ENCODE results near the gene SHISA6.

Gene SHISA6

DNA sequence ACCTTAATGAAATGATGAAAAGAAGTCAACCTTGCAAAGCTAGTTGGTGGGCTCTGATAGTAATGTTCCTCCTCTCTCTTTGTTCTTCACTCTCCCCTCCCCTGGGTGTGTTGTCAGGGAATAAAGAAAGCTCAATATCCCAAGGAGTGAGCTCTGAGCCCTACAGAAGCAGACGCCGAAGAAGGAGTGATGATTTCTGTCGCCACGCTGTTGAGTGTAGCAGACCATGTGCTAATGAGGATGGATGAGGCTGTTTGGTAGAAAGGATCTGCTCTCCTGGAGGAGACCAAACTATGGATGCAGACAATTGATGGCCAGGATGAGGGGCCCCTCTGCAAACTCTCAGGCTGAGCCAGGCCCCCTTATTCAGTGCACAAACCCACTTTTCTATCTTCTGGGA is 217.3 kb downstream of the SHISA6 start:
- no peak for DNase-seq (ENCODE audit: low read depth in 3 of 3)

DNA sequence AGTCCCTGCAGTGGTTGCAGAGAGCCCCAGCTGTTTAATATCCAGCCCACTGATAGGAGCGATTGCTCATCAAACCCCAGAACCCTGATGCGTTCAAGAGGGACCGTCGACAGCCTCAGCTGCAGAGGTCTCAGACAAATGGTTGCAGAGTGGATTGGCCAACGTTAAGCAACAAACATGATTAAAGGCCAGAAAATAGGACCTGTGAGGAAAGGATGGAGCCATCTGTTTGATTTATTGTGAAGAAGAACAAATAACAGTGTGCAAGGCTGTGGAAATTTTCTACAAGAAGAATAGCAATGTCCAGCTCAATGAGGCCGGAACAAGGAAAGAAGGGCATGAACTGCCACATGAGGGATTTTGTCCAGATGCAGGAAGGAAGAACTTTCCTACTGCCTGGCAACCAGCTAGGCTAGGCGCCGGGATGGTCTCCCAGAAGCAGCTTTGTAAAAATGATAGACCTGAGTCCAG is 218.9 kb downstream of the SHISA6 start:
- no peak for DNase-seq (ENCODE audit: low read depth in 3 of 3)

DNA sequence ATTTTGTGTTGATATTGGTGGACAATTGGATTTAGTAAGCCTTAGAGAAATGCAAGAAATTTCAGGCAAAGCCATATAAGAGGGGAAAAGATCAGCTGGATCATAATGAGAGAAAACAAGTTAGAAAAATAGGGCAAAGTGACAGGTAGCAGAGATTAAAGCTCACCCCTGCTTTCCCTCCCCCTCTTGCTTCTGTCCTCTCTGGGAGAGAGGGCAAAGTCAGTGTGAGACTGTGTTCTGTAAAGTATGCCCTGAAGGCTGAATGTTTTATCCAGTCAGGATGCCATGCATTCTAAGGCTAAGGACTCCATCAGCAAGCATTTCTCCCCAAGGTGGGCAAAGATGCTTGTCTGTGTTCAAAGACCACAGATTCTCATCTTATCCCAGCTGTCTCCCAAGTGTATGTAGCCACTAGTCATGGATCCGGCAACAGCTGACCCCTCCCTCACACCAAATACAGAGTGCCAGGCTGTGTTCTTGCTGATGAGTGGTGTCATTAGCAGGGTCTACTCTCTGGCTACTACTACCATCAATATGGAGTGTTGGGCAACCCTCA is 221.1 kb downstream of the SHISA6 start:
- DNase-seq (ENCODE audit: low read depth in 3 of 3), result no peak

DNA sequence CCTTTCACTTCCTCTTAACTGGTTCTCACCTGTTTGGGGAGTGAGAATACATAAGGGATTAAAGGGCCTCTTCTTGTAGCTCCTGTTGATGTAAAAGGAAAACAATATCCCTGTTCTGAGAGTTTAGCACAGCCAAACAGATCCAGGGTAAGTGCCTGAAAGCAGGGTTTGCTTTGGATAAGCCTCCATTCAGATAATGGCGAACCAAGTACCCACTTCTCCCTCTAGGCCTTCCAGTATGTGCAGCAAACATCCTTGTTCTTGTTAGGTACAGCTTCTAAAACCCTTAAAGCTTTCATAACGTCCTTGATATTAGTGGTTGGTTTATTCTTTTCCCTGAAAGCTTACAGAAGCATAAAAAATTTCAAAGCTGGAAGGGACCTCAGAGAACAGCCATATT is 226.6 kb downstream of the SHISA6 start:
- DNase-seq (ENCODE audit: low read depth in 3 of 3), result no peak

DNA sequence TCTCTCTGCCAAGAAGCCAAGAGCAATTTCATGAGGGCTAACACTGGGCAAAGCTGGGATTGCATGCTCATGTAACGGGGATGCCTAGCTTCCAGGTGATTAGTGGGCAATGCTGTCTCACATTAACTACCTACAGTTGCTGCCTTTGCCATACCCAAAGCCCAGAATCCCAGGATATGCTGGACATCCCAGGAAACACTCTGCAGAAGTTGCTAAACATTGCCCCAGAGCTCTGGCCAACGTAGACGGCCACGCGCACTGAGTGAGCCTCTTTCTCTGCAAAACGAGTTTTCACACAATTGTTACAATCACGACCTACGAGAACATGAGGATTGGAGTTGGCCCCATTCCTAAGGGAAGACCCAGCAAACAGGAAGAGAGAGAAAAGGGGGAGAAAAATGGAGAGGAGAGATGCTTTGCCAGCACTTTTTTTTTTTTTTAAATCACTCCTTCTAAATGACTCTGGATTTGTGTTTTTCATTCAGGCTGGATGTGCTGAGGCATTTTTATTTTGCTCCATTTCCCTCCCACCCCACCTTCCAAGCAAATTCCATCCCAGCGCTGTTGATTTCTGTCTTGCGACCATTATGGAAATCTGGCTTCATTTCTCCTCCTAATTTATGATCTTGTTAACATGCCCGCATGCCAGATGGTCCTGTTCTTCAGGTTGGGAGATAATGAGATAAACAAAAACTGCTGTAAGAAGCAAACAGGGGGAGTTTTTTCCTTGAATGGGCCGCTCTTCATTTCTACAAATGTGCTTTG is 244.5 kb downstream of the SHISA6 start:
- DNase-seq (ENCODE audit: low read depth in 3 of 3), result no peak

DNA sequence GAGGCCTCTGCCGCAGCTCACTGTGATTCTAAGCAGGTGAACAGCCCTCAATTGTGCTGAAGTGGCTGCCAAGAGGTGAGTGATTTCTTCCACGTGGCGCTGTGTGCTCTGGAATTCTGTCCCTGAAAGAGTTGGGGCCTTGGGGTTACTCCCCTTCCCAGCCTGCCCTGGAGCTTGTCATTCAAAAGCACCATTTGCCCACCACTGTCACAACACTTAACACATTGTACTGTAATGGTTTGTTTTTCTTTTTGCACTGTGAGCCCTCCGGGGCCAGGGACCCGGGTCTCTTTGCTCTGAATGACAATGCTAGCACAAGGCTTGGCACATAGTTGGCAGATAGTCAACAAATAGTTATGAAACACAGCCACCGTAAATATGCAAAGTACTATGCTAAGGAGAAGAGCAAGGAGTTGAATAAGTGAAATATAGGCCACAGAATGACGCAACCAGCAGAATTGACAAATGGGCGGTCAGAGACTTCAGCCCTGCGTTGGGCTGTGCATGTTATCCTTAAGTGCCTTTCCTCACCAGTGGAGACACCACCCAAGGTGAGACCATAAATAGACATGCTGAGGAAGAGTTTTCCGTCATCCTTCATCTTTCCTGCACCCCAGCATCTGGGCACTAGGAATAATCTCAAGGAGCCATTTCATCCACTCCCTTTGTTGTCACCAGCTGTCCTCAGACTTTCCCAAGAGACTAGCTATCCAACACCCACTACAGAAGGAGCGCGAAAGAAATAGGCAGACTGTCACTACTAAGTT is 245.3 kb downstream of the SHISA6 start:
- no peak for DNase-seq (ENCODE audit: low read depth in 3 of 3)

DNA sequence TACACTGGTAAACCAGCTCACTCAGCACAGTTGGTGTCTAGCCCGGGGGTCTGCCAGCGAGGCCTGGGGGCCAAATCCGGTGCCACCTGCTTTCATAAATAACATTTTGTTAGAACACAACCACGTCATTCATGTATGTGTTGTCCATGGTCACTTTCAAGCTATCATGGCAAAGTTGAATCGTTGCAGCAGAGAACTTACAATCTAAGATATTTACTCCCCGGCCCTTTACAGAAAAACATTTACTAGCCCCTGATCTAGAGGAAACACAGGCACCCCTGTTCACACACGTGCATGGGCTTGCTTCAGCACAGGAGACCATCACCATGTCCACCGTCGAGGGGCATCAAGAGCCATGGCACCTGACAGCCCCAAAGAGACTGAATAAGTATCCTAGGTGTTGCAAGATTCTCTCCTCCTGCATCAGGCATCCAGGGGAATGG is 245.9 kb downstream of the SHISA6 start:
- DNase-seq (ENCODE audit: low read depth in 3 of 3), result no peak

DNA sequence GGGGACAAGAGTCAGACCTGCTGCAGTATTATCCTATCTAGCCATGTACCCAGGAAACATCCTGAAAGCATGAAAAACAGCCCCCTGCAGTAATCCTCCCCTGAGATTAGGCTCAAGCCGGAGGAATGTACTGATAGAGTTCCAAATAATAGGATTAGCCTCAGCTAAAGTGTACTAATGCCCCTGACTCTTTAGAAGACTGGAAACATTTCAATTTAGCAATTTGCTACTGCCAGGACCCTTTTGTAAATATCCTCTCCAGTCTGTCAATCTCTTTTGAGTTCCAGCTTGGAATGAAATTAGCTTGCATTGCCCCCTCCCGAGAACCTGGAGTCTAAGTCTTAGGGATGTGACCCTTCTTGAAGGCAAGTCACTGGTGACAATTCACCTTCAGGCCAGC is 246.5 kb downstream of the SHISA6 start:
- DNase-seq (ENCODE audit: low read depth in 3 of 3), result no peak

DNA sequence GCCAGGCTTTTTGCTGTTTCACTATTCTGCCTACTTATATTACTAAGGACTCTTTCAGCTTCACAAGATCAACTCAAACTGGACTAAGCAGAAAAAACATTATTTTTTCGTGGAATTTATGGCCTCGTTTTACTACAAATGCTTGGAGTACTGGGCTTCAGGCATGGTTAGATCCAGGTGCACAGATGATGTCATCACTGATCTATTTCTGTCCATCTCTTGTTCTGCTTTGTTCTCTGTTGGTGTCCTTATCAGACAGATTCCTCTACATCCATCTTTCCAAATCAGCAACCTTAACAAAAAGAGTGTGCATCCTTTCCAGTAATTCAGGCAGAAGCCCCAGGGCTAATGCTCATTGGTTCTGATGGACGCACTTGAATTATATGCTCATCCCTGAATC is 247.4 kb downstream of the SHISA6 start:
- DNase-seq (ENCODE audit: low read depth in 3 of 3), result no peak

DNA sequence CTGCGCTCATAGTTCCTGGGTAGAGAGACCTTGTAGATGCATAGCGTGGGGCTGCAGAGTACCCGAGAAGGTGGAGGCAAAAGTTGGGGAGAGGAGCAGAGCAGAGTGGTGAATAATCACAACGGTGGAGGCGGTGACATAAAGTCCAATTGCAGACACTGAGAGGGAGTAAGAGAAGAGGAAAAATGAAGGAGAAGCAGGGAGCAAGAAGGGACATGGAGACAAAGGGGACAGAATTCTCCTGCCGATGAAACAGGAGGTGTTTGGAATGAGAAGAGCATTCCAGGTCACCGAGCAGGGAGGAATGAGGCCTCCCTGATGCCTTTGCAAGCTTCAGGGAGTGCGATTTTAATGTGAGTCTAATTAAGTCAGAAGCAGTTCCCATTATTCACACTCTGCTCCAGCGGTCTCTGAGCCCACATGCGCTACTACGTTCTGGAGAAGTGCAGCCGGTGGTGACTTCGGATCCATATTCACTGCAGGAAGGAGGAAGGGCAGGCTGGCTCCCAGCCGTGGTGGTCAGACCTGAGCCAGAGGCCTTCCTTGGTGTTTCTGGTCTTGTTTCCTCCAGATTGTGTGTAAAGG is 249.2 kb downstream of the SHISA6 start:
- DNase-seq (ENCODE audit: low read depth in 3 of 3), result no peak

DNA sequence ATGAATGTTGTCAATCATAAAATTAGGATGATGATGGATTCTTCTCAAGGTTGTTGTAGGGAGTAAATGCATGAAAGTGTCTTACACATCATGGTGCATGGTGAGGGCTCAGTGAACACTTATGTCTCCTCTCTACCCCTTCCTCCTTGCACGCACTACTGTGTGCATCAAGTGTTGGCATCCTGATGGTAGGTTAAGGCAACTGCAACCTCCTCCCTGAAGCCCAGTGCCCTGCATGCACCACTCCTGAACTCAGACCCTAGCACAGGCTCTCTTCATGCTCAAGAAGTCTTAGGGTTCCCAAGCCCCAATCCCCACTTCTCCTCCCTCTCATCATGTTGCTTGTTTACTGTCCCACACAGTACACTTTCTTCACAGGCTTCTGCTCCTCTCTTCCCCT is 251.5 kb downstream of the SHISA6 start:
- DNase-seq (ENCODE audit: low read depth in 3 of 3), result no peak

DNA sequence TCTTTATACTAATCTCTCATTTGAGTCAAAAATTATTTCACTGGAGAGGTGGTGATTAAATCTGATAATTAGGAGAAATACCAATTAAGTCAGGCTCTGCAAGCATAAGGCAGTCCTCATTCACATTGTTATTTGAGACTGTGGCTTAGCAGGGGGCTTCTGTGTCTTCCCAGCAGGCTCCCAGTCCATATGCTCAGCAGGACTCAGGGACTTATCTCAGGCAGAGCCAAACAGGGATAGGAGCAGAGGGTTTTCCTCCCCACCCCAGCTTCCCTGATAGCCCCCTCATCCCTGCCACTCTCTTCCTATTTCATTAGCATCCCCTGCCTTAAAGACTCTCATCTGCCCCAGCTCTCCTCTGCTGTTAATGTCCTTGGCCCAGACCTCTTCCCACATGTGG is 252.9 kb downstream of the SHISA6 start:
- DNase-seq (ENCODE audit: low read depth in 3 of 3), result no peak

DNA sequence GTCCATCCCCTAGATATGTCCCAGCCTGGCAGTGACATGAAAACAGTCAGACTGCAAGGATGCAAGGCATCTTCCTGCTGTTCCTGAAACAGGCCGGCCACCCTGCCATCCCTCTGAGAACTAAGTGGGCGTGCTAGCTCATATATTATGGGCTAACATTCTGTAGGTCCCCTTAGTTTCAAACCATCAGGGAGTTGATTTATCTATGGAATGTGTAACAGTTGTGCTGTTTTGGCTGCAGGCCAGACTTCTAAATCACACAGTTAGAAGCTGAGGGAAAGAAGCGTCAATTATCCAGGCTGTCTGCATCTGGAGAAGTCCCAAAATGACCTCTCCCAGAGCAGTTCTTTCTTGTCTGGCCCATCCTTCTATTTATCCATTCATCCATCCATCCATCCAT is 254.6 kb downstream of the SHISA6 start:
- no peak for DNase-seq (ENCODE audit: low read depth in 3 of 3)

DNA sequence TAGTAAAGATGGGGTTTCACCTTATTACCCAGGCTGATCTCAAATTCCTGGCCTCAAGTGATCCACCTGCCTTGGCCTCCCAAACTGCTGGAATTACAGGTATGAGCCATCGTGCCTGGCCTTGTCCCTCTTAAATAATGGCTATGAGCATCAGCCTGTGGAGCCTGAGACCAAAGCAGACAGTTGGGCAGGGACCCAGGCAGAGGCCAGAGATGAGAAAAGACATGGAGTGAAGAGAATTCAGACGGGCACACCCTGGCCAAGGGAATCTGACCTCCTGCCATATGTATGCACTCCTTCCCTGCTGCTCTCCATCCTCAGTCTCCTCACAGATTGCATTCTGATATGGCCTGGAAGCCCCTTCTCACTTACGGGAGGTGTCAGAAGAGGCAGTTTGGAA is 258.9 kb downstream of the SHISA6 start:
- DNase-seq (ENCODE audit: low read depth in 3 of 3), result no peak

DNA sequence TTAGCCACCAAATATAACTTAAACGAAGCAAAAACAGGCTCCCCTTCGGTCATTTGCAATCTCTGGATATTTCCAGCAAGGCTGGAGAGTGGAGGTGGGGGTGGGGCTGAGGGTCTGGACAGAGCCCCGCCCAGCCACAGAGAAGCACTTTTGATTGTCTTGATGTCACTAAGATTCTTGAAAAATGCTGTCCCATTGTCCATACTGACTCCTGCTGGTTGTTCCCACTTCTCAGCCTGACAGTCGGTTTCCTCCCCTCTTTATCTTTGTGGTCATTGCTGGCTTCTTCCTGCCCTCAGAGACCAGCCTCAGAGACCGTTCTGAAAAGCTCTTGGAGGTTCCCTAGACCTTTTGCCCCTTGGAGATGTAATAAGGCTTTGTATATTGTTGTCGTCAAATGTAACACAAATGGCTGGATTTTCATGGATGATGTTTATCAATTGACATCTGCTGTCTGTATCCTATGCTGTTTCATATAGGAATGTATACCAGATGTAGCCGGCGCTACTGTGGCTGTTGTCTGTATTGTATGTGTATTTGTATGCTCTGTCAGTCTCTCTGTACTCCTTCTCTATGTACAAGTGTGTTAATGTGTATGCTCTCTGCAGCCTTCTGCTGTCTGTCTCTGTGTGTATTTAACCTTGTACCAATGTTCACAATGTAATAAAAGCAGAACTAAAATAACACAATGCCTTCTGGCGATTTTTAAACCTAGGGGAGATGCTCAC is 262.5 kb downstream of the SHISA6 start:
- no peak for DNase-seq (ENCODE audit: low read depth in 3 of 3)

DNA sequence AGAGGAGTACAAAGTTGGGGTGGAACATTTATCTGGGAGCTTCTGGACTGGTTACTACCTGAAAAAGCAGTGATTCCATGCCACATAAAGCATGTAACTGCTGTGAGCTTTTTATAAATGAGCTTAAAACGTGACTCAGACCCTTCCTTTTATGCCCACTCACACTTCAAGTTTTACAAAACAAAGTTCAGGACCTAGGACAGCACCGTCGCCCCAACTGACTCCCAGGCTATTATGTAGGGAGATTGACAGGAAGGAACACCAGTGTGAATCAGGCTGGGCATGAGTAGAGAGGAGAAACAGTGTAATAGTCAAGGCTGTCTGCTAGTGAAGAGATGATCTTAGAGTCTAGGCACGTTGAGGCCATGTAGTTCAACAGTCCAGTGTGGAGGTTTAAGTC is 265.6 kb downstream of the SHISA6 start:
- no peak for DNase-seq (ENCODE audit: low read depth in 3 of 3)

DNA sequence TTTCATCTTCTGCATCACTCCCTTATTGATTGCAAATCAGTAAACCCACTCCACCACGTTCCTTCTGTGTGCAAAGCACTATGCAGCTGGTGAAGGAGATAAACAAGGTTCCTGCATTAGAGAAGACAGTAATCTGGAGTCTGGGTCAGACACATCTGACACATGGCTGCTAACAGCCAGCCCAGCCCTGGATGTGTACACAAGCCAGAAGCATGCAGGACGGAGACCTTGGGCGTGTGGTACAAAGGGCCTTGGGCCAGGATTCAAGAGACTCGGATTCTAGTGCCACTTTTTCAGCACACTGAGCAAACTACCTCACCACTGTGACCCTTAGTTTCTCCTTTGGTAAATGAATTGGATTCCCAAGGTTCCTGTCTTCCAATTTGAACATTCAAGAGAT is 270.7 kb downstream of the SHISA6 start:
- no peak for DNase-seq (ENCODE audit: low read depth in 3 of 3)

DNA sequence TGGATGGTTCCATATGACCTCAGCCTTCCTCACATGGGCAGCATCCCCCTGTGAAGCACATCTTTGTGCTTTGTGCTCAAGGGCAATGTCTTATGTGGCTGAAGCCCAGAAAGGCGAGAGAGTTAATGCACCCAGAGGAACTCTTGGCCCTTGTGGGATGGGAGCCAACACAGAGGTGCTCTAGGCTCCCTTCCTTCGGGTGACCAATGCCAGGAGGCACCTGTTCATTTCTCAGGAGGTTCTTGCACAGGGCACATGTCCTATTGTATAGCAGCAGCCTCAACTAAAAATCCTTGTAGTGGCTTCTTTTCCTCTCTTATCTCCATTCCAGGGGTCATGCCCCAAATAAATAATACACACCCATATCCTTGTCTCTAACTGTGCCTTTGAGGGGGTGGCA is 273.6 kb downstream of the SHISA6 start:
- no peak for DNase-seq (ENCODE audit: low read depth in 3 of 3)

DNA sequence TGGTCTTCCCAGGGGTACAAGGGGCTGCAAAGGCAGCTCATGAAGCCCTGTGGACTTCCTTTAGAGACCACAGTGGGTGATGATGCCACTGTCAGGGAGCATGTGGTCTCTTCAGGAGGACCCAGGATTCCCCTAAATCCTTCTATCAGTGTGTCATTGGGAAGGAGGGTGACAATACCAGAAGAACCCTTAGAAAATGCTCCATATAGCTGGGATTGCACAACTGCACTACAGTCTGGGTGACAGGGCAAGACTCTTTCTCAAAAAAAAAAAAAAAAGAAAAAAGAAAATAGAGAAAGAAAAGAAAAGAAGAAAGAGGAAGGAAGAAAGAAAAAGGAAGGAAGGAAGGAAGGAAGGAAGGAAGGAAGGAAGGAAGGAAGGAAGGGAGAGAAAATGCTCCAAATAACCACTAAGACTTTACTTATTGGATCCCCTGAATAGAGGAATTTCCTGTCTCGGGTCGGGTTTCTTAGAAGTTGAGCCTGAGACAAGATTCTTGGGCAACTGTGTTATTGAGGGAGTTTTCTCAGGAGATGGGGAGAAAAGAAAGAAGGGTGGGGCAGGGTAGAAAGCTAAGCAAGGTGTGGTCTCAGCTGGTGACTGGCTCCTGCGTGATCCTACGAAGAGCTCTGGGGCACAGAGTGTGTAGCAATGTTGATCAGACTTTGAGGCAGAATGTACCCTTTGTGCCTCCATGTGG is 274.1 kb downstream of the SHISA6 start:
- DNase-seq (ENCODE audit: low read depth in 3 of 3), result no peak

DNA sequence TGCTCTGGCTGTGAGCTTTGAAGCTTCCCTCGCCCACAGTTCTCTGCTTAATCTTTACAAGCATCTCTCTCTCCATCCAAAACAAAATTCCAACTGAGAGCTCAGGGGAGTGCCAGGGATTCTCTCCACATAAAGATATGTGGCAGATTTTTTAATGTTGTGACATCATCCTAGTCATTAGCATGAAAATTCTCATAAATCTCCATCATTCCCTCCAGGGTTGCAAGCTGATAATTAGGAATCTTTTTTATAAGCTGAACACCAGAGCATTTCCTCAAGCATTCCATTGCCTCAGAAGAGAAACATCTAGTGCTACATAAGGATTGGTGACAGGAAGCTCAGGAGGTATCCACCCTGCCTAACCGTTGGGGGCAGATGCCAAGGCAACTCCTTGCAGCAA is 274.9 kb downstream of the SHISA6 start:
- no peak for DNase-seq (ENCODE audit: low read depth in 3 of 3)

DNA sequence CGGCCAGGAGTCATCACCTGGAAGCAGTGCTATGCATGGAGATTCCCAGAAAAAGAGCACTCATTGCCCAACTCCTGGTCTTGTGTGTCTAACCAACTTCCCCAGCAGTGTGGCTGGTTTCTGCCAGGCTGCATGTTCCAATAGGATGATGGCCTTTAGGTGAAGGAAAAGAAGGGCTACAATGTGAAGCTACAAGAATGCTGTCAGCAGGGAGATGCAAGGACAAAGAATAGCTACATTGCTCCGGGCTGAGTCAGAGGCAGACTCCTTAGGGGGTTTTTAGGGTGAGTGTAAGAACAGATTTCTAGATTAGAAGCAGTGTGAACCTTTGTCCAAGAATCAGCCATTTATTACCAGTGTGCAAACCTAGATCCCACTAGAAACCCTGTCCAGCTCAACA is 294.2 kb downstream of the SHISA6 start:
- DNase-seq (ENCODE audit: low read depth in 3 of 3), result no peak

Data from stimulated activated CD4-positive, alpha-beta T cell treated with anti-CD3 and anti-CD28 coated beads, TNF-alpha, amount 100 ng/mL, for 24 hours (primary cell).